HG03039 (cell line): ENCODE measurements around the gene SLC49A4.

Experiments
- ATAC-seq: cut with Tn5 transposase; IDR thresholded peaks from one replicate; pipeline ENCODE4 v1.9.1; 2021; ENCODE audit warnings: mild to moderate bottlenecking, moderate library complexity; ENCODE audit not compliant: unreplicated experiment

Gene SLC49A4

GRCh38 chr3:122902326-122902725 lies 107.5 kb downstream of the SLC49A4 start:
- no peak for ATAC-seq

GRCh38 chr3:122903171-122903570 lies 108.3 kb downstream of the SLC49A4 start:
- no peak for ATAC-seq

DNA sequence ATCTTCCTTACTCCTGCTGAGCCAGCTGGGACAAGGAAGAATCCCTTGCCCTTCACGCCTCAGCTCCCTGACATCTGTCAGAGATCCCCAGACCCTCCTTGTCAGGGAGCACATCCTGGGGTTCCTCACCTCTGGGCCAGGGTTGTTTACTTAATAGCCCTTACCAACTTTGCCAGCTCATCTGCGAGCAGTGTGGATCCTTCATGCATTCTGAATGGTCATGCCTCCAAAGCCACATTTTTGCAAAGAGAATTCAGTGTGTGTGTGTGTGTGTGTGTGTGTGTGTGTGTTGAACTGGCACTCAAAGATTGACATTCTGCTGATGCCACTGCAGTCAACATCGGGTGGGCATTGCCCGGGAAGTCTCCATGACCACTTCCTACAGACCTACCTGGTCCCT lies 112.6 kb downstream of the SLC49A4 start:
- ATAC-seq, result no peak

GRCh38 chr3:122908251-122908650 lies 113.4 kb downstream of the SLC49A4 start:
- ATAC-seq, result no peak

DNA sequence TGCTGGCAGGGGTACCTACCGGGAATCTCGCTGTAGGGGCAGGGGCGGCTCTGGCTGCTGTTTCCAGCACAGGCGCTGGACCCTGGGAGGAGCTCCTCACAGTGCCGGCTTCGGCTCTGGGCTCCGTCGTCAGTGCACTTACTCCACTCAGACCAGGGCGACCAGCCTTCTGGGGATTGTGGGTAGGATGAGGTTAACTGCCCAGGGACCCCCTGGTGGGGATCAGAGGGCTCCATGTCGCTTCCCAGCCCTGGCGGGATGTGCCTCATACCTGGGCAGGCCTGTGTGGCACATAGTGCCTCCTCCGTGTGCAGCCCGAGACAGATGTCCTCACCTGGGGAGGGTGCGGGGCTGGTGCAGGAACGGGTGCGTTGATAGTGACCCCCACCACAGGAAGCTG lies 117.0 kb downstream of the SLC49A4 start:
- ATAC-seq, result no peak

DNA sequence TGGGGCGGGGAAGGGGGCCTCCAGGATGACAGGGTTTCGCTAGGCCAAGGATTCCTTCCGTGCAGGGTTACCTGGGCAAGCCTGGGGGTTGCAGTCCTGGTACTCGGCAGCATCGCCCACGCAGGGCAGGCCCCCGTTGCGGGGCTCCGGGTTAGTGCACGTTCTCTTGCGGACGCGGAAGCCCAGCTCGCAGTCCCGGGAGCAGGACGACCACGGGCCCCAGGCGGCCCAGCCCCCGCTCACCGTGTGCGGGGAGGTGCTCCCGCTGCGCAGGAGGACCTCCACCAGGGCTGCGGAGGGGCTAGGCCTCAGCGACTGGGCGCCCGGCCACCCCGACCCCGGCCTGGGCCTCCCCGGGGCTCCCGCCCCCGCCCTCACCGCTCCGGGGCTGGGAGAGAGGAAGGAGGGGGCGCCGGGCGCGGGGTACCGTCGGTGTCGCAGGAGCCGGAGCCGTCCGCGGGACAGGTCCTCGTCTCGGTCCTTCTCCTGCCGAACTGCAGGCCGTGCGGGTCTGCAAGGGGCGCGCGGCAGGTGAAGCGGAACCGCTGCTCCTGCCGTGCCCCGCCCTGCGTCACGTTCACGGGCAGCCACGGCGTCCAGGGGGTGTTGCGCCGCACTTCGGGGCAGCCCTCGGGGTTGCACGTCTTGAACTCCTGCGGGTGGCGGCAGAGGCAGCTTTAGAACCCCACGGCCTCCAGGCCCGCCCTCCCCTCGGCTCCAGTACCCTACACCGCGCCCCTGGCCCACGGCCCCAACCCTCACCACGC lies 118.1 kb downstream of the SLC49A4 start:
- no peak for ATAC-seq

- ATAC-seq, result no peak
Observed at GRCh38 chr3:122913539-122914100, 118.8 kb downstream of the SLC49A4 start.

DNA sequence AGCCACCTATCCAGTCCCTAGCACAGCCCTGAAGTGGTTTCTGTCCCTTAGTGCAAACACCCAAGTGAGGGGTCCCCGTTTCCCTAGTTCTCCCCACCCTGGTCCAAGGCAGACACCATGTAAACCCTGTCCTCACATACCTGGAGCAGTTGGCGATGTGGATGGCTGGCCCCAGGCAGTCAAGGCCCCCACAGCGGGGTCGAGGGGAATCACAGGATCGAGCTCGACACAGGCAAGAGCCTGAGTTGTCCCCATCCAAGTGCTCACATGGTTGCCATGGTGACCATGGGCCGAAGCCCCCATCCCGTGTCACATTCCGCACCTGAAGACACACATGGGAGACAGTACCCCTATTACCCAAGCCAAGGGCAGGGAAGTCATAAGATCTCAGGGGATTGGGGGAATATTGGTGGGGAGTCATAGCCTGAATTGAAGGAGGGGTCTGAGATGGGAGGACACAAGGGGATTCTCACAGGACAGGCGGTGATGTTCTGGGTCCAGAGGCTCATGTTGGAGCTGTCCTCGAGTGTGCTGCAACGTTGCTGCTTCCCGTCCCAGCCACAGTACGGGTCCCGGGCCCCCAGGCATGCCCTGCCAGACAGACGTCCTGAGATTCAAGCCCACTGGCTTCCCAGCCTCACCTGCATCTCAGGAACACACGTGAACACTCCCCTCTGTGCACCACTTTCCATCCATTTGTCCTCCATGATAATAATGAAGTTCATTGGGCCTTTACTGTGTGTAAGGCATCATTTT lies 120.6 kb downstream of the SLC49A4 start:
- no peak for ATAC-seq

GRCh38 chr3:122916084-122916483 lies 121.2 kb downstream of the SLC49A4 start:
- ATAC-seq, result no peak

DNA sequence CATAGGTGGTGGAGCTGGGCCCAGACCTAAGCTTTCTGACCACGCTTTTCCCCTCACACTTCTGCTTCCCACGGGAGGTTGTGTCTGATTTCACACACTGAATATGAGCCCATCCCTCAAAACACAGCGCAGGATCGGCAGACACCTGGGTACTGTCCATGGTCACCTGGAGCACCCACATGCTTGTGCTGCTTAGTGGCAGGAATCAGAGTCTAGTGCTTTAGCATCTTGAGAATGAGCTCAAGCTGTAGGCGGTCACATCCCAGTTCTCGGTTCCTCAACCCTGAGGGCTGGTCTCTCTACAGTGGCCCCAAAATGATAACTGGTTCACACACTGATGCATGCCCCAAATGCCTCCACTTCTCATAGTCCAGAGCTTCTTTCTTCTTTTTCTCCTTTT lies 121.7 kb downstream of the SLC49A4 start:
- ATAC-seq, result no peak

DNA sequence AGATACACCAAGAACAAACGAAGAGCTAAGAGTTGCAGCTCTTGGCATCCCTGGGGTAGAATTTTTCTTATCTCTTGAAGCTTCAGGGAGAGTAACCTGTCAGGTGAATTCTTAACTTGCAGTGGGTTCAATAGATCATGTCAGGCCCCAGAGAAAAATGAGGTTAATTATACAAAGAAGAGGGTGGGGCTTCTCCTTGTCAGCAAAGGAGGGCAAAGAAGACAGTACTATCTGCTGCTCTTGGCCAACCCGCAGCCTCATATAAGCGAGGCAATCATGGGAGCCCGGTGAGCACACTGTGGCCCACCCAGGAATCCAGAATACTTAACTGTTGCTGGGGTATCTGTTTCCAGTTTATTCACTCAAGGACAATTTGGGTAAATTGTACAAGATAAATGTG lies 122.5 kb downstream of the SLC49A4 start:
- no peak for ATAC-seq

GRCh38 chr3:122918576-122919290 lies 123.9 kb downstream of the SLC49A4 start:
- ATAC-seq, result no peak

- ATAC-seq, result no peak
Observed at GRCh38 chr3:122919291-122919610, 124.4 kb downstream of the SLC49A4 start.

GRCh38 chr3:122920986-122921385 lies 126.1 kb downstream of the SLC49A4 start:
- no peak for ATAC-seq

DNA sequence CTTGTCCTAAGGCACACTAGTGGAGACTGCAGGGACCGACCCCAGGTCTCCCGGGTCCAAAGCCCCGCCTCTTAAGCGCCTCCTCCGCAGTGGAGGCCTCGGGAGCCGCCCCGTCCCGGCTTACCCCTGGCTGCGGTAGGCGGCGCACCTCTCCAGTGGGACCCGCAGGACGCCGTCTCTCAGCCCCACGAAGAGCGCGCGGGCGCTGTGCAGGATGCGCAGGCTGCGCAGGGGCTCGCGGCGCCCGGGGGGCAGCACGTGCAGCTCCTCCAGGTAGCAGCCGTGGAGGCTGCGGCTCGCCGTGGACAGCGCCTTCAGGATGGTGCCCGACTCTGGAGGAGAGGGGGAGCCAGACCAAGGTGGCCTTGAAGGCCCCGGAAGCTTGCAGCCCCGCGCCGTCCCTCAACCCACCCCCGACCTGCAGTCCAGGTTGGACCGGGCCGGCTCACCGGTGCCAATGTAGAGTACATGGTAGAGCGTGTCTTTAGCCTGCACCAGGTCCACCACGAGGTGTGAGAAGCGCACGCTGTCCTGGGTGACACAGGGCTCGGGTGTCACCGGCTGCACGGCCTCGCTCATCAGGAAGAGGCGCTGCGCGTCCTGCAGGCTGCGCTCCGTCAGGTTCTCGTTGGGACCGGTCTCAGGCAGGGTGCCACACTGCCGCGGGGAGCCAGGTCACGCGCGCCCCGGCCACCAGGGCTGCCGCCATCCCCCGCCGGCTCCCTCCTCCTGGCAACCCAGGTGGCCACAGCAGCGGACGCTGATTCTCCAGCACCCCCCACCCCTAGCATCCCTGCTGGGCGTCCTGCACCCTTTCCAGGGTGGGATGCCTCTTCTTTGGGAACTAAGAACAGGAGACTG lies 127.2 kb downstream of the SLC49A4 start:
- no peak for ATAC-seq

GRCh38 chr3:122923611-122924010 lies 128.7 kb downstream of the SLC49A4 start:
- no peak for ATAC-seq

DNA sequence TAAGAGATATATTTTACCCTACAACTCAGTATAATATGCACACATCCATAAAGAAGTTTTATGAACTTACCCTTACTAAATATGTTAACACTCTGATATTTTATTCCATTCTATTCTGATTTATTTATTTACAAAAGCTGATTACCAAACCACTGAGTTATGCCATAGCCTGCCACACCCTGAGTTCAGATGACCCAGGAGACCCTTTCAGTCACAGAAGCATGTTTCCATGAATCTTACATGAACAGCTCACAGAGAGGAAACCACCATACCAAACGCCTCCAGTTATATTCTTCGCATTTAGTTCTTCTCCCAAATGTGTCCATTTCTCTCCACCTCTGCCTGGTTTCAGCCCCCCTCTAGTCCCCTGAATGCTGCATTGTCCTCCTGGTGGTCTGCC lies 129.2 kb downstream of the SLC49A4 start:
- no peak for ATAC-seq

GRCh38 chr3:122925756-122926155 lies 130.9 kb downstream of the SLC49A4 start:
- ATAC-seq, result no peak

DNA sequence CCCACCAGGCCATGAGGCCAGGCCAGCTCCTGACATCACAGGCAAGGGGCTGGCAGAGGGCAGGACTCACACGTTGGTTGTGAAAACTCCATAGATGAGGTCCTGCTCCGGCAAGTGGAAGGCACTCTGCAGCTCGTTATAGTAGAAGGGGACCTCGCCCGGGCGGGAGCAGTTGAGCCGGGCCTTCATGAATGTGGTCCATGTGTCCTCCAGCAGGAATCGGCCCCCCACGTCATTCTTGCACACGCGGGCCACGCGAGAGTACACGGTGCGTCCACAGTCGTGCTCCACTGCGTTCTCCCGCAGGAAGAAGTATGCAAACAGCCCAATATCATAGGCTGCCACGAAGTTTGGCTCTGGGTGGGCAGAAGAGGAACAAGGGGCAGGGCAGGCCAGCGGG lies 131.5 kb downstream of the SLC49A4 start:
- no peak for ATAC-seq

- ATAC-seq, result no peak
Observed at GRCh38 chr3:122926811-122927210, 131.9 kb downstream of the SLC49A4 start.

DNA sequence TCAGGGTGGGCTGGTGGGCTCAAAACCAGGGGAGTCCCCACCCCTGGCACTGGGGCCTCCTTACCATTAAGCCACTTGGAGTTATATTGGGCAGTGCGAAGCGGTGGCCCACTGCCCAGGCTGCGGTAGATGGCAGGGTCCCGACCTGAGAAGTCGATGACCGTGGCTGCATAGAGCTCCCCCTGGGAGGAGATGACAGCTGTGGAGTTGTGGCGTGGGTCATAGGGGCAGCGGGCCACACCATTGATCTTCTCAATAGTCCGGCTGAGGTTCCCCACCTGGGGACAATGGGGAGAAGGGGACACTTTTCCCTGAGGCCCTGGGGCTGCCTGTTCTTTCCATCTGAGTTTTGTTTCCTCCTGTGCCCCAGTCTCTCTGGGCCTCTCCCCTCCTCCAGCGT lies 132.9 kb downstream of the SLC49A4 start:
- ATAC-seq, result no peak
